ACHN (cell line): Measurements from ENCODE around the gene MYLK4.

ENCODE experiments used
- DNase-seq: peaks from one replicate; pipeline ENCODE4 v3.0.0-alpha.2; 2015
- in situ Hi-C: cut with HindIII; loops from 2 replicates; pipeline ENCODE4 v1.10.0; 2017; ENCODE audit warnings: low sequenced_read_pairs, low pct_ligation_motif_present, low pct_unique_long_range_greater_than_20kb

MYLK4 gene

GRCh38 chr6:2625581-2625980 lies 125.1 kb downstream of the MYLK4 start:
- DNase-seq: no peak
- in situ Hi-C loops: no loop called here

GRCh38 chr6:2624177-2624576 lies 126.5 kb downstream of the MYLK4 start:
- DNase-seq: no peak
- in situ Hi-C loops: no loop called here

- DNase-seq: no peak
Measured at GRCh38 chr6:2623295-2623694, 127.4 kb downstream of the MYLK4 start.

GRCh38 chr6:2622671-2623070 lies 128.1 kb downstream of the MYLK4 start:
- no peak for DNase-seq
- in situ Hi-C loops: no loop called here

More at GRCh38 chr6:2623295-2623694, 127.4 kb downstream of the MYLK4 start:
- in situ Hi-C loops: no loop called here

- DNase-seq: no peak
- in situ Hi-C loops: no loop called here
Measured at GRCh38 chr6:2619651-2620050, 131.1 kb downstream of the MYLK4 start.

GRCh38 chr6:2617729-2618128 lies 133.0 kb downstream of the MYLK4 start:
- in situ Hi-C loops: no loop called here
- no peak for DNase-seq

- in situ Hi-C loops: no loop called here
- no peak for DNase-seq
Measured at GRCh38 chr6:2616811-2617210, 133.9 kb downstream of the MYLK4 start.

- in situ Hi-C loops: no loop called here
- DNase-seq: no peak
Measured at GRCh38 chr6:2615251-2615650, 135.5 kb downstream of the MYLK4 start.

- in situ Hi-C loops: no loop called here
- no peak for DNase-seq
Measured at GRCh38 chr6:2614846-2615245, 135.9 kb downstream of the MYLK4 start.

- in situ Hi-C loops: no loop called here
- DNase-seq: no peak
Measured at GRCh38 chr6:2614155-2614554, 136.6 kb downstream of the MYLK4 start.
